Hippocampal formation (tissue), 2 donors: ENCODE results near the gene TMEM187.
A peak's percentile ranks its signal among the peaks of the same experiment; 100 is the strongest.

Source experiments
- DNase-seq, 2 donors: peaks; one replicate each; lab custom pipeline; 2025; lab: John Stamatoyannopoulos, UW

TMEM187 gene

GRCh38 chrX:153972368-153973126 is at the start of gene TMEM187:
Gene TMEM187 (plus strand): TSS chrX:153972754. CDS start chrX:153982063, 9,309 bp downstream.
- peak; percentile 59 to 80 for DNase-seq

- DNase-seq = peak; percentile 6 to 55
Observed at GRCh38 chrX:153922932-153923857, 49.4 kb upstream of the TMEM187 start.

- peak in 1 of 2 donors; percentile 4 for DNase-seq
Observed at GRCh38 chrX:153924149-153924861, 48.2 kb upstream of the TMEM187 start.

GRCh38 chrX:153925387-153925738 is 47.2 kb upstream of the TMEM187 start:
- DNase-seq = no peak

- no peak for DNase-seq
Observed at GRCh38 chrX:153925739-153926551, 46.6 kb upstream of the TMEM187 start, which contains the start of gene ARHGAP4. Gene ARHGAP4 (minus strand): TSS chrX:153926264. CDS start chrX:153926202, 62 bp downstream.

- DNase-seq = no peak
Observed at GRCh38 chrX:153926552-153926857, 46.0 kb upstream of the TMEM187 start.

GRCh38 chrX:153926858-153927671 is 45.5 kb upstream of the TMEM187 start:
- DNase-seq = no peak

- no peak for DNase-seq
Observed at GRCh38 chrX:153927672-153927921, 45.0 kb upstream of the TMEM187 start.

- peak; percentile 88 to 90 for DNase-seq
Observed at GRCh38 chrX:153927922-153928760, 44.4 kb upstream of the TMEM187 start.

GRCh38 chrX:153928846-153929245 is 43.7 kb upstream of the TMEM187 start:
- no peak for DNase-seq

- no peak for DNase-seq
Observed at GRCh38 chrX:153929576-153929975, 43.0 kb upstream of the TMEM187 start.

- DNase-seq = no peak
Observed at GRCh38 chrX:153930011-153930910, 42.3 kb upstream of the TMEM187 start.

- no peak for DNase-seq
Observed at GRCh38 chrX:153931151-153931550, 41.4 kb upstream of the TMEM187 start.

GRCh38 chrX:153931748-153932147 is 40.8 kb upstream of the TMEM187 start:
- DNase-seq = no peak

GRCh38 chrX:153932220-153932915 is 40.2 kb upstream of the TMEM187 start:
- DNase-seq = no peak

- DNase-seq = no peak
Observed at GRCh38 chrX:153933748-153934147, 38.8 kb upstream of the TMEM187 start.

- DNase-seq = no peak
Observed at GRCh38 chrX:153934148-153934761, 38.3 kb upstream of the TMEM187 start.
